GM19455 (cell line): ENCODE data around the gene PPP1R18.
A peak's percentile ranks its signal among the peaks of the same experiment; 100 is the strongest.
"Not testable (repeated sequence)": the region's sequence is repeated elsewhere in the genome, so short reads cannot be mapped to it uniquely, and the experiment has no call there.

Source experiments
- ATAC-seq: cut with Tn5 transposase; IDR thresholded peaks from one replicate; pipeline ENCODE4 v1.9.1; 2021; ENCODE audit not compliant: unreplicated experiment

PPP1R18 gene, protein sequence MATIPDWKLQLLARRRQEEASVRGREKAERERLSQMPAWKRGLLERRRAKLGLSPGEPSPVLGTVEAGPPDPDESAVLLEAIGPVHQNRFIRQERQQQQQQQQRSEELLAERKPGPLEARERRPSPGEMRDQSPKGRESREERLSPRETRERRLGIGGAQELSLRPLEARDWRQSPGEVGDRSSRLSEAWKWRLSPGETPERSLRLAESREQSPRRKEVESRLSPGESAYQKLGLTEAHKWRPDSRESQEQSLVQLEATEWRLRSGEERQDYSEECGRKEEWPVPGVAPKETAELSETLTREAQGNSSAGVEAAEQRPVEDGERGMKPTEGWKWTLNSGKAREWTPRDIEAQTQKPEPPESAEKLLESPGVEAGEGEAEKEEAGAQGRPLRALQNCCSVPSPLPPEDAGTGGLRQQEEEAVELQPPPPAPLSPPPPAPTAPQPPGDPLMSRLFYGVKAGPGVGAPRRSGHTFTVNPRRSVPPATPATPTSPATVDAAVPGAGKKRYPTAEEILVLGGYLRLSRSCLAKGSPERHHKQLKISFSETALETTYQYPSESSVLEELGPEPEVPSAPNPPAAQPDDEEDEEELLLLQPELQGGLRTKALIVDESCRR

DNA sequence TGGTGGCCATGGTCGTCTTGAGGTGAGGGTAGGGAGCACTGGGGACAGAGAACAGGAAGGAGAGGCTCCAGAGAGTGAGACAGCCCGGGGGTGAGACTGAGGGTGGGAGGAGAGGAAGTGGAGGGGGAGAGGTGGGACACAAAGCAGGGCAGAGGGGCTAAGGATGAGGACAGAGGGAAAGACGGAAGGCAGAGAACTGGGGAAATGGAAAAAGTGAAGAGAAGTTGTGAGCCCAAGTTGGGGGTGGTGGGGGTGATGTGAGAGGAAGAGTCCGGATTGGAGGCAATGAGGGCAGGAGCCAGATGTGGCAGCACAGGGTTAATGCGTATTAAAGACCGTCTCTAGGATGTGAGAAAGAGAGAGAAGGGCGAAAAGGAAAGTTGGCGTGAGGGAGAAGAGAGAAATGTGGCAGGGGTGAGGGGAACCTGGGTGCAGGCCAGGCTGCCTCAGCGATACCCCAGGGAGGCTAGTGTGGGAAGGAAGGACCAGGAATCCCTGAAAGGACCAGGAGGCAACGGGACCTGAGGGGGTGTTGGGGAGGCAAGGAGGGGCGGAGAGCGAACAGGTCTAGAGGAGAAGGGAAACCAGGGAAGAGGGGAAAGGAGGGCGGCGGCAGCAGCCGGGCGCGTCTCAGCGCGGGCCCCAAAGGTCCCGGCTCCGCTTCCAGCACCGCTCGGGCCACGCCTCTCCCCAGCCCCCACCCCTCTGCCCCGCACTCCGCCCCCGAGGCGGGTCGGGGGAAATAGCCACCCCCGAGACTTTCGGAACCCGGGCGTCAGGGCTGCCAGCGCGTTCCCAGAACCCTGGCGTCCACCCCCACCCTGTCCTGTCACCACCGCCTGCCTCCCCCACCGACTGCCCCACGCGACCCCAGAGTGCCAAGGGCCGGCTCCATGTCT is at the start of gene PPP1R18:
Gene PPP1R18, minus strand, starts transcription at position 637 of the 899 bp plus-strand sequence. Its CDS starts 627 bp downstream, at position 10.
- no peak for ATAC-seq

DNA sequence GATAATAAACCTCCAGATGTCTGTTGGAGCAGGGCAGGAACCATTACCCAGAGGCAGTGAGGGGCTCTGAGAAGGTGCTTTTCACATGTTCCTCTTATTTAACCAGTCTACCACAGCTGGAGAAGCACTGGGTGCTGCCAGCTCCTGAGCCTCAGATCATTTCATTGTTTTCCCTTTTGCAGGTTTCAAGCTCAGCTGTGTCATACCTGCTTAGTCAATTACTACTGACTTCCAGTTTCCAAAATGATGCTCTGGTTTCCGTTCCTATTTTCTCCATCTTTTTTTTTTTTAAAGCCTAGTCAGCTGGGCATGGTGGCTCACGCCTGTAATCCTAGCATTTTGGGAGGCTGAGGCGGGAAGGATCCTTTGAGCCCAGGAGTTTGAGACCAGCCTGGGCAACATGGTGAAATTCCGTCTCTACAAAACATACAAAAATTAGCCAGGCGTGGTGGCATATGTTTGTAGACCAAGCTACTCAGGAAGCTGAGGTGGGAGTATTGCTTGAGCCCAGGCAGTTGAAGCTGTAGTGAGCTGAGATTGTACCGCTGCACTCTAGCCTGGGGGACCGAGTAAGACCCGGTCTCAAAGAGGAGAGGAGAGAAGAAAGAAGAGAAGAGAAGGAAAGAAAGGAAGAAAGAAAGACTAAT is 49.3 kb upstream of the PPP1R18 start:
- ATAC-seq: no peak

DNA sequence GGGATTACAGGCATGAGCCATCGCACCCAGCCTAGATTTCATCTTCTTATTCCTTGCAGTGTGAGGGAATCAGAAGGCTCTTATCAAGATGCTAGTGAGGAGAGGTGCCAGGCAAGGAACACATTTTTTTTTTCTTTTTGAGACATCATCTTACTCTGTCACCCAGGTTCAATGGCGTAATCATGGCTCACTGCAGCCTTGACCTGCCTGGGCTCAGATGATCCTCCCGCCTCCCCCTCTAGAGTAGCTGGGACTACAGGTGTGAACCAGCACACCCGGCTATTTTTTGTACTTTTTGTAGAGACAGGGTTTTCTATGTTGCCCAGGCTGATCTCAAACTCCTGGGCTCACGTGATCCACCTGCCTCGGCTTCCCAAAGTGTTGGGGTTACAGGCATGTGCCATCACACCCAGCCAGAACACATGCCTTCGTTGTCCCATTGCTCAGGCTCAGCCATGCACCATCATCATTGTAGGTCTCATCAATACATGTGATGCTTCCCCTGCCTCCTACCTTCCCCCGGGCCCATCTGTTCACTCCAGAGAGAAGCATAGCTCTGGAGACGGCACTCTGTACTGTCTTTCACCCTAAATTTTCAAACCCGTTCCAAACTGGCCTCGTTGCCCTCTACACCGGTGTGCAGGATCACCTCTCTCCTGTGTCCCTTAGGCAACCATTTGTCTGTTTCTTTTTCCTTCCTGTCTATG is 45.9 kb upstream of the PPP1R18 start:
- no peak for ATAC-seq

DNA sequence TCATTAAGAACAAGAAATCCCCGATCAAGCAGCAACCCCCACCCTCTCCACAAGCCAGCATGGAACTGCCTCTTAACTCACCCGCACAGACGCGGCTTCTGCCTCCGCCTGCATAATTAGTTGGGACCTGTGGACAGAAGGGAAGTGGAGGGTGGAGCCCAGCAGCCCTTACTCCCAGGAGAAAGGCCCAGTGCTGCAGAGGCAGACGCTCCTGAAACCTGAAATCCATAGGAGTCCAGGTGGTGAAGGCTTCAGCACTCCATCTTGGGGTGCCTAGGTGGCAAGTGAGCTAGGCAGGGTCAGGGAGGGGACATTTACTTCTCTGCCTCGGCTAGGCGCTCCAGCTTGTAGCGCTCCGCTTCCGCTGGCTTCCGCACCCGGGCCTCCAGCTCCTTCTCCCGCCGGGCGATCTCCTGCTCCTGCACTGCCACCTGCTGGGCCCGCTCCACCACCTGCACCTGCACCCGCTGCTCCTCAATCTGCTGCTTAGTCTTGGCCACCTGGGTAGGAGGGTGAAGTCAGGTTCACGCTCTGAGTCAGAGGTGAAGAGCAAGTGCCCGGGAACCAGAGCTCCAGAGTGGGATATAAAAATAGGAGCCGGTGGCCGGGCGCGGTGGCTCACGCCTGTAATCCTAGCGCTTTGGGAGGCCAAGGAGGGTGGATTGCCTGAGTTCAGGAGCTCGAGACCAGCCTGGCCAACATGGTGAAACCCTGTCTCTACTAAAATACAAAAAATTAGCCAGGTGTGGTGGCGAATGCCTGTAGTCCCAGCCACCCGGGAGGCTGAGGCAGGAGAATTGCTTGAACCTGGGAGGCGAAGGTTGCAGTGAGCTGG is 44.4 kb upstream of the PPP1R18 start:
- peak; percentile 71 for ATAC-seq

DNA sequence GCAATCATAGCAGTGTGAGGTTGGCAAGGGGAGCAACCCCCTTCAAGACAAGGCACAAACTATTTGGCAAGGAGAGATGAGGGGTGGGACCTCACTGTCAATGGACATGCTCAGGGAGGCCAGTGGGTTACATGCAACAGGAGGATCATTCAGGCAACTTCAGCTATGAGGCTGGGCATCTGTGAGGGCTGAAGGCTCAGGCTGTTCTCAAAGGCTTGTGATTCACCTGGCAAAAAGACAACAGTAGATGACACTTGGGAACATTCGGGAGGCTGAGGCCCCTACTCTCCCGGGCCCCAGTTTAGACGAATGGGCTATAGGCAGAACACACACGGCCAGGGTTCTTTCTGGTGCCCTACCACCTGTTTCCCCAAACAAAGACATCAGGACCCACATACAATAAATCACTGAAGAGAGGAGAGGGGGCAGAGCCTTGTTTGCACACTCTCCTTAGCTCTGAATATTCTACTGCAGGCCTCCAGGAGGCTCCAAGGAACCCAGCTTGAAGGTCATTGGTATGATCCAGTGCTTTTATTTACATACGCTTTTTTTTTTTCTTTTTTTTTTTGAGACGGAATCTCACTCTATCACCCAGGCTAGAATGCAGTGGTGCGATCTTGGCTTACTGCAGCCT is 41.6 kb upstream of the PPP1R18 start:
- no peak for ATAC-seq

DNA sequence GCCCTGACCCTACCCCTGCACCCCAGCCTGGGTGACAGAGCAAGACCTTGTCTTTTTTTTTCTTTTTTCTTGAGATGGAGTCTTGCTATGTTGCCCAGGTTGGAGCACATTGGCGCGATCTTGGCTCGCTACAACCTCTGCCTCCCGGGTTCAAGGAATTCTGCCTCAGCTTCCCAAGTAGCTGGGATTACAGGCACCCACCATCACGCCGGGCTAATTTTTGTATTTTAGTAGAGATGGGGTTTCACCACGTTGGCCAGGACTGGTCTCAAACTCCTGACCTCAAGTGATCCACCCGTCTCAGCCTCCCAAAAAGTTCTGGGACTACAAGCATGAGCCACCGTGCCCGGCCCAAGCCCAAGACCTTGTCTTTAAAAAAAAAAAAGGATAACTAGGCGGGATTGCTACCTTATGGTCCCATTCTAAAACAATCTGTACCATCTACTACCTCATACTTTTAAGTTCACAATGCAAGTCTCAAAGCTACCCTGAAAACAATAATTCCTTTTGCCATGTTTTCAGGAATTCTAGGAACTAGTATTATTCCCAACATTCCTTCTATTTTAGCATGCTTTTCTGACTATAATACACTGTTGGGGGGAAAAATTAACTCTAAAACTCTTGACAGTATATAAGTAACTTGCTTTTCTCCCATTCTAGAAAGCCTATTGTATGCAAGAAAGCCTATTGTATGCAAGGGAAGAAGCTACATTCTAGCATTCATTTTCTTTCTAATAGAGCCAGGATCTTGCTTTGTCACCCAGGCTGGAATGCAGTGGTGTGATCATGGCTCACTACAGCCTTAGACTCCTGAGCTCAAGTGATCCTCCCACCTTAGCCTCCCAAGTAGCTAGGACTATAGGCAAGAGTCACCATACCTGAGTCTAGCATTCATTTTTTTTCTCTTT is 40.3 kb upstream of the PPP1R18 start:
- ATAC-seq: no peak

DNA sequence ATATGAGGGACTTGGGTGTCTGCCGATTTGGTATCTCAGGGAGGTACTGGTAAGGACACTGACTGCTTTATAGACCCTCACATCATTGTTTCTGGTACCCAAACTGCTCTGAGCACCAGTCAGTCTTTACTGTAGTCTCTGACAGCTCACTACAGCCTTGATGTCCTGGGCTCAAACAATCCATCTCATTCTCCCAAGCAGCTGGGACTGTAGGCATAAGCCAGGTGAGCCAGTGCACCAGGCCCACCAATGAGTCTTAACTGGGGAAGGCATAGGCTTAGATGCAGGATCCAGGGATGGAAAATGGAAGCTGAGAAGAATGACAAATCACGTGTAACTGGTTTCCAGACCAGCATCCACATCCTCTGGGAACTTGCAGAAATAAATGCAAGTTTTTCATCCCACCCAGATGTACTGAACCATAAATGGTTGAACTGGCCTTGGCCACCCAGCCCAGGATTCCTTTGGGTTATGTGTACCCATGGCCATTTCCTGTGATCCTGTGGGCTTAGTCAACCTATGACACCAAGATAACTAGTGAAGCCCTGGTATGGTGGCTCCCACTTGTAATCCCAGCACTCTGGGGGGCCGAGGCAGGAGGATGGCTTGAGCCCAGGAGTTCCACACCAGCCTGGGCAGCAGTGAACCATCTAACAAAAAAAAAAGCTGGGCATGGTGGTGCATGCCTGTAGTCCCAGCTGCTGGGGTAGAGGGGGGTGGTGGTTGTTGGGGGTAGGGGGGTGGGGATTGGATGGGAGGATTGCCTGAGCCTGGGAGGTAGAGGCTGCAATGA is 39.5 kb upstream of the PPP1R18 start:
- no peak for ATAC-seq

DNA sequence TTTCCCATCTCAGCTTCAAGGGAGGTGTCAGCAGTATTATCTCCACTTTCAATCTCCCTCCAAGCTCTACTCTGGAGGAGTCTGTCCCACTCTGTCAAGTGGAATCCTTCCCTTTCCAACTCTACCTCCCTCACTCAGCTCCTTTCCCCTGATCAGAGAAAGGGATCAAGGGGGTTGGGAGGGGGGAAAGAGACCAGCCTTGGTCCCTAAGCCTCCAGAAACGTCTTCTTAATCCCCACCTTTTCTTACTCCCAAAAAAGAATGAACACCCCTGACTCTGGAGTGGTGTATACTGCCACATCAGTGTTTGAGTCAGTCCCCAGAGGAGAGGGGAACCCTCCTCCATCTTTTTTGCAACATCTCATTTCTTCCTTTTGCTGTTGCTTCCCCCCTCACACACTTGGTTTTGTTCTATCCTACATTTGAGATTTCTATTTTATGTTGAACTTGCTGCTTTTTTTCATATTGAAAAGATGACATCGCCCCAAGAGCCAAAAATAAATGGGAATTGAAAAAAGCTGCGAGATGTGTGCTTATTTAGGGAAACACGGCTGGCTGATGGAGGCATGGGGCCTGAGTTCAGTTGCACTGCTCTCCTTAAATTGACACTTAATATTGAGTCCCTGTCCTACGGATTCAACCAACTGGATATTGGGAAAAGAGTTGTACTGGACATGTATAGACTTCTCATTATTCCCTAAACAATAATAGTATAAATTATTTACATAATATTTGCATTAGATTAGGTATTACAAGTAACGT is 38.6 kb upstream of the PPP1R18 start:
- ATAC-seq: no peak

DNA sequence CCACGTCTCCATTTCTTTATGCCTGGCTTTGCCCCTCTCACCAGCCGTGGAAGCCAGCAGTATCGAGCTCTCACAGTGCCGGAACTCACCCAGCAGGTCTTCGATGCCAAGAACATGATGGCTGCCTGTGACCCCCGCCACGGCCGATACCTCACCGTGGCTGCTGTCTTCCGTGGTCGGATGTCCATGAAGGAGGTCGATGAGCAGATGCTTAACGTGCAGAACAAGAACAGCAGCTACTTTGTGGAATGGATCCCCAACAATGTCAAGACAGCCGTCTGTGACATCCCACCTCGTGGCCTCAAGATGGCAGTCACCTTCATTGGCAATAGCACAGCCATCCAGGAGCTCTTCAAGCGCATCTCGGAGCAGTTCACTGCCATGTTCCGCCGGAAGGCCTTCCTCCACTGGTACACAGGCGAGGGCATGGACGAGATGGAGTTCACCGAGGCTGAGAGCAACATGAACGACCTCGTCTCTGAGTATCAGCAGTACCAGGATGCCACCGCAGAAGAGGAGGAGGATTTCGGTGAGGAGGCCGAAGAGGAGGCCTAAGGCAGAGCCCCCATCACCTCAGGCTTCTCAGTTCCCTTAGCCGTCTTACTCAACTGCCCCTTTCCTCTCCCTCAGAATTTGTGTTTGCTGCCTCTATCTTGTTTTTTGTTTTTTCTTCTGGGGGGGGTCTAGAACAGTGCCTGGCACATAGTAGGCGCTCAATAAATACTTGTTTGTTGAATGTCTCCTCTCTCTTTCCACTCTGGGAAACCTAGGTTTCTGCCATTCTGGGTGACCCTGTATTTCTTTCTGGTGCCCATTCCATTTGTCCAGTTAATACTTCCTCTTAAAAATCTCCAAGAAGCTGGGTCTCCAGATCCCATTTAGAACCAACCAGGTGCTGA is 37.6 kb upstream of the PPP1R18 start:
- not testable (repeated sequence) for ATAC-seq

DNA sequence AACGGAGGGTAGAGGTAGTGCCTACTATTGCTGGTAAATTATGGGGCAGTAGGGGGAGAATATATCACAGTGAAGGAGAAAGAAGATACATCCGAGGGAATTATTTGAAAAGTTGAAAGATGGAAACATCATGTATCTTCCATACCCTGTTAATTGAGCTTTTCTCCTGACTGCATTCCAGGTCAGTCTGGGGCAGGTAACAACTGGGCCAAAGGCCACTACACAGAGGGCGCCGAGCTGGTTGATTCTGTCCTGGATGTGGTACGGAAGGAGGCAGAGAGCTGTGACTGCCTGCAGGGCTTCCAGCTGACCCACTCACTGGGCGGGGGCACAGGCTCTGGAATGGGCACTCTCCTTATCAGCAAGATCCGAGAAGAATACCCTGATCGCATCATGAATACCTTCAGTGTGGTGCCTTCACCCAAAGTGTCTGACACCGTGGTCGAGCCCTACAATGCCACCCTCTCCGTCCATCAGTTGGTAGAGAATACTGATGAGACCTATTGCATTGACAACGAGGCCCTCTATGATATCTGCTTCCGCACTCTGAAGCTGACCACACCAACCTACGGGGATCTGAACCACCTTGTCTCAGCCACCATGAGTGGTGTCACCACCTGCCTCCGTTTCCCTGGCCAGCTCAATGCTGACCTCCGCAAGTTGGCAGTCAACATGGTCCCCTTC is 36.9 kb upstream of the PPP1R18 start:
- ATAC-seq: not testable (repeated sequence)

DNA sequence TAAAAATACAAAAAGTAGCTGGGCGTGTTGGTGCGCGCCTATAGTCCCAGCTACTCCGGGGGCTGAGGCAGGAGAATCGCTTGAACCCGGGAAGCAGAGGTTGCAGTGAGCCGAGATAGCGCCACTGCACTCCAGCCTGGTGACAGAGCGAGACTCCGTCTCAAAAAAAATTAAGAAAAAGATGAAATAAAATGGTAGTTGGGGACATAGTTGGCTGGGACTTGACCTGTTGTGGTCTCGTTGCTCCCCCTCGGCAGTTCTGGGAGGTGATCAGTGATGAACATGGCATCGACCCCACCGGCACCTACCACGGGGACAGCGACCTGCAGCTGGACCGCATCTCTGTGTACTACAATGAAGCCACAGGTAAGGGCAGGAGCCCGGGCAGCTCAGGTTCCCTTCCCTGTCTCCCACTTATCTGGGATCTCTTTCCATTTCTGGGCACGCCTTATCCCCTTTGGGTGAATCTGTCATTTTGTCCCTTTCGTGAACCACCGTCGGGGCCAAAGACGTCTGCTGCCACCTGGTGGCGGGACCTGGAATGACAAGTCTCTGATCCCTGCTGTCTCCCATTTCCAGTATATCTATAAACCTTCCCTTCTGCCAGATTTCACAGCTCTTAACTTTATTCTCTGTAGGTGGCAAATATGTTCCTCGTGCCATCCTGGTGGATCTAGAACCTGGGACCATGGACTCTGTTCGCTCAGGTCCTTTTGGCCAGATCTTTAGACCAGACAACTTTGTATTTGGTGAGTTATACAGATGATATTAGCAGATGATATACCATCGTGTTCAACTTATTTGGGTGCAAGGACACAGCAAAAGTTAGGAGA is 36.1 kb upstream of the PPP1R18 start:
- no peak for ATAC-seq

DNA sequence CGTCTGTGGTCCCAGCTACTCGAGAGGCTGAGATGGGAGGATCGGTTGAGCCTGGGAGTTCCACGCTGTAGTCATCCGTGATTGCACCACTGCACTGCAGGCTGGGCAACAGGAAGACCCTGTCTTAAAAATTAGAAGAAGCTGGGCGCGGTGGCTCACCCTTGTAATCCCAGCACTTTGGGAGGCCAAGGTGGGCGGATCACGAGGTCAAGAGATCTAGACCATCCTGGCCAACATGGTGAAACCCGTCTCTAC is 35.5 kb upstream of the PPP1R18 start:
- not testable (repeated sequence) for ATAC-seq

DNA sequence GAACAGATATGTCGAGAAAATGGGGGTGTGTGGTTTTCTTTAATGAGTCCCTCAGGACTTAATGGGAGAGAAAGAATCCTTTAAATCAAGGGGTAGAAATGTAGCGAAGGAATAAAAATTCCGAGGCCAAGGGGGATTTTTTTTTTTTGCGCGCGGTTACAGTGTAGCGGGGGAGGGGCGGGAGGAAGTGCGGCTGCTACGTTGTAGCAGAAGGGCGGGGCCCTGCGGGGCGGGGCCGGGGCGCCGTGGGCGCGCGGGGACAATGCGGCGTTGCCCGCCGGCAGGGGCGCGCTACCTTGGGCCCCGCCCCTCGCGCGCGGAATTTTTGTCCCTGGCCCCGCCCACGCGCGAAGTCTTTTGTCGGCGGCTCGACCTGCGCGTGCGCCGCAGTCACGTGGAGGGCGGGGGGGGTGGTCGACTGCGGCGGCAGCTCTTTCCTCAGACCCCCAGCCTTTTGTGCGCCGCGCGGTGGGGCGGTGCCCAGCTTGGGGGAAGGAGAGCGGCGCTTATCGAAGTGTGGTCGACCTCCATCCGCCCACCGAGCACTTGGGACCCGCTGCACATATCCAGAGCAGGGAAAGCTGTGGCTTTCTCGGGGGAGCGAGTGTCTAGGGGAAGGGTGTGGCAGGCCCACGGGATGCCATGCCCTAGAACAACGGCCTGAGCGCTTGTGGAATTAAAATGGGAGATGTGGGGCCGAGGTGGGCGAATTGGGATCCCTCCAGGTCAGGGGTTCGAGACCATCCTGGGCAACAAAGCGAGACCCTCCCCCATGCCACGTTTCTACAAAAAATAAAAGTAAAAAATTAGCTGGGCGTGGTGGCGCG is 35.0 kb upstream of the PPP1R18 start:
- no peak for ATAC-seq
